Nephron progenitor cell (in vitro differentiated cells): Measurements from ENCODE around the gene ADGRB2.

Experiments used
- DNase-seq: peaks from one replicate; pipeline ENCODE4 v3.0.0; 2021
- H3K27ac Mint-ChIP-seq: 2 replicates; pipeline ENCODE4 v1.8.0; 2021; ENCODE audit warnings: mild to moderate bottlenecking, moderate library complexity, mixed read lengths
- H3K27me3 Mint-ChIP-seq: 2 replicates; pipeline ENCODE4 v1.8.0; 2021; ENCODE audit warnings: mild to moderate bottlenecking, low read depth, mixed read lengths; ENCODE audit not compliant: poor library complexity
- H3K36me3 Mint-ChIP-seq: 2 replicates; pipeline ENCODE4 v1.8.0; 2021; ENCODE audit warnings: low read depth, mixed read lengths
- H3K4me1 Mint-ChIP-seq: 2 replicates; pipeline ENCODE4 v1.8.0; 2021; ENCODE audit warnings: mixed read lengths
- H3K4me3 Mint-ChIP-seq: 2 replicates; pipeline ENCODE4 v1.8.0; 2021; ENCODE audit warnings: mild to moderate bottlenecking, moderate library complexity, mixed read lengths
- H3K9me3 Mint-ChIP-seq: 2 replicates; pipeline ENCODE4 v1.8.0; 2021; ENCODE audit warnings: mild to moderate bottlenecking, moderate library complexity, mixed read lengths
- CTCF ChIP-seq: fragments of 200-600 bp; sonication (generic); IDR thresholded peaks from 2 replicates; pipeline ENCODE4 v1.5.0; 2021; ENCODE audit warnings: antibody characterized with exemption

ADGRB2 gene

GRCh38 chr1:31750858-31751510, 13.2 kb downstream of the ADGRB2 start:
- no peak for DNase-seq
- H3K4me1 Mint-ChIP-seq = peaks cover 83% of the 10 kb centered on the region
- no peak for TF ChIP-seq CTCF
- H3K36me3 Mint-ChIP-seq = no peaks in the 10 kb centered on the region
- H3K27ac Mint-ChIP-seq = no peak overlapping the region
- H3K9me3 Mint-ChIP-seq = no peaks in the 10 kb centered on the region
- H3K27me3 Mint-ChIP-seq = no peaks in the 10 kb centered on the region
- H3K4me3 Mint-ChIP-seq = no peak overlapping the region

- no peak for DNase-seq
- no peak for TF ChIP-seq CTCF
- Mint-ChIP-seq H3K36me3 (no peaks in the 10 kb centered on the region), H3K9me3 (no peaks in the 10 kb centered on the region), H3K4me1 (peaks cover 85% of the 10 kb centered on the region), H3K27ac (no peak overlapping the region), H3K4me3 (no peak overlapping the region), H3K27me3 (no peaks in the 10 kb centered on the region)
Measured at GRCh38 chr1:31749785-31750735, 14.1 kb downstream of the ADGRB2 start.

- no peak for TF ChIP-seq CTCF
- no peak for DNase-seq
Measured at GRCh38 chr1:31748365-31748764, 15.8 kb downstream of the ADGRB2 start.

GRCh38 chr1:31747304-31747703, 16.8 kb downstream of the ADGRB2 start:
- H3K27me3 Mint-ChIP-seq = no peaks in the 10 kb centered on the region
- H3K36me3 Mint-ChIP-seq = no peaks in the 10 kb centered on the region
- TF ChIP-seq CTCF = no peak
- no peaks in the 10 kb centered on the region for H3K9me3 Mint-ChIP-seq
- H3K4me3 Mint-ChIP-seq = no peak overlapping the region
- peaks cover 89% of the 10 kb centered on the region for H3K4me1 Mint-ChIP-seq
- DNase-seq = no peak
- H3K27ac Mint-ChIP-seq = no peak overlapping the region

More at GRCh38 chr1:31748365-31748764, 15.8 kb downstream of the ADGRB2 start:
- H3K27me3 Mint-ChIP-seq = no peaks in the 10 kb centered on the region
- H3K9me3 Mint-ChIP-seq = no peaks in the 10 kb centered on the region
- H3K27ac Mint-ChIP-seq = no peak overlapping the region
- no peaks in the 10 kb centered on the region for H3K36me3 Mint-ChIP-seq
- peaks cover 92% of the 10 kb centered on the region for H3K4me1 Mint-ChIP-seq
- H3K4me3 Mint-ChIP-seq = no peak overlapping the region

GRCh38 chr1:31746687-31747086, 17.5 kb downstream of the ADGRB2 start:
- H3K36me3 Mint-ChIP-seq = no peaks in the 10 kb centered on the region
- no peaks in the 10 kb centered on the region for H3K9me3 Mint-ChIP-seq
- H3K4me1 Mint-ChIP-seq = peaks cover 87% of the 10 kb centered on the region
- DNase-seq = no peak
- no peaks in the 10 kb centered on the region for H3K27me3 Mint-ChIP-seq
- TF ChIP-seq CTCF = no peak
- H3K27ac Mint-ChIP-seq = no peak overlapping the region
- H3K4me3 Mint-ChIP-seq = peak overlapping the region; percentile 40
